SIG-M5 (cell line): ENCODE results near the gene ECM2.

Source experiments
- DNase-seq: peaks from one replicate; lab custom pipeline; 2025; lab: John Stamatoyannopoulos, UW

Gene ECM2

DNA sequence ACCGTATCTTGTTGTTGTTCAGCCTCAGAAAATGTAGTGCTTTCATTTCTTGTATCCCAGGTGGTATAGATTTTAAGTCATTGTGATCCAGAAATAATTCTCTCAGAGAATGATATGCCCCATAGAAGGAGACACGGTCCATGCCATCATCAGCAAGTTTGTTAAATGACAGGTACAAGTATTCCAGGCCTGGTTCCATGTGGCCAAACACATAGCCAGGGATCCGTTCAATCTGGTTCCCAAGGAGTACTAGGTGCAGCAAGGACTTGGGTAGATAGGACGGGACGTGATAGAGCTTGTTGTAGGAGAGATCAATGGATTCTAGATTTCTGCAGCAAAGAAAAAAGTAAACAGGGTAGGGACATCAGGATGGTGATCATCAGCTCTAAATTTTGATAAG is 35.1 kb downstream of the ECM2 start:
- DNase-seq, result no peak

DNA sequence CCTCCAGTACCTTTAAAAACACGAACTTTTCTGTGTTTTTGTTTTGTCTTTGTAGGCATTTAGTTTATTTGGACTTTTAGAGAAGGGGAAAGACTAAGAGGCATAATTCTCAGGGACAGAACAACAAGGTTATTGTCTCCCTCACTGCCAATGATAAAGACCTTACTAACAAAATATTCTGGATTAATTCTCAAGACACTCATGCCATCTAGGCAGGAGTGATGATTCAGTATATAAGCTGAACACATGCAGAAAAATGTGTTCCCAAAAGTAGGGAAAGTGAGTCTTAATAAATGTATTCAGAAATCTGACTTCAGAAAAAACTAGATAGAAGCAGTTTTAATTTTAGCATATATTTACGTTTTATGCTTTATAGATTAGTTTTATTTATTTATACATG is 36.1 kb downstream of the ECM2 start:
- no peak for DNase-seq

DNA sequence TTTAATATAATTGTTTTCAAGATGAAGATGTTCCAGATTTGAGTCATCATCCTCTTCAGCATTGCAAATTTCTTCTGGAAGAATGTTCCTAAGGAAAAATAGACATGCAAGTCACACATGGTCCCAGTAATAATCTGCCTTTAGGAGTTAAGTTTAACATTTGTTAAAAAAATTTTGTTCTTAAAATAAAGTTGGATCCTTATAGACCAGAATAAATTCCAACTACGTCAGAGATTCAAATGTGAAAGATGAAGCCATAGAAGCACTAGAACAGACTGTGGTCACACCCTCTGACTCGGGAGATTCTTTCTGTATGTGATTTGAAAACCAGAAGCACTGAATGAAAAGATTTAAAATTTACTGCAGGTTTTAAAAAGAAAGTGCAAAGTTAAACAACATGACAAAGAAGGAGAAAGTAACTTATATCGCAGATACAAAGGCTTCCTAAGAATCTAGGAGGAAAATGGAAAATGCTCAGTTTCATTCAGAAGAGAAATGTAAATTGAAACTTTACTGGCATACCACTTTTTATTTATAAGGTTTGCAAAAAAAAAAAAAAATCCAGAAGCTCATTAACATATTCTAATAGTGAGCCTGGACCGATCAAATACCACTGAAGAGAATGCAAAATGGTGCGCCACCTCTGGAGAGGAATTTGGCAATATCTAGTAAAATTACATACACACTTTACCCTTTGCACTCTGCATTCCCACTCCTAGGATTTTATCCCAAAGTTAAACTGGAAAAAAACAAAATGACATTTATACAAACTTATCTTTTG is 39.2 kb downstream of the ECM2 start:
- no peak for DNase-seq

GRCh38 chr9:92494856-92495255 is 40.9 kb downstream of the ECM2 start:
- no peak for DNase-seq

GRCh38 chr9:92493749-92494387 is 41.9 kb downstream of the ECM2 start:
- no peak for DNase-seq

- DNase-seq, result no peak
Observed at GRCh38 chr9:92492781-92493401, 42.9 kb downstream of the ECM2 start.

DNA sequence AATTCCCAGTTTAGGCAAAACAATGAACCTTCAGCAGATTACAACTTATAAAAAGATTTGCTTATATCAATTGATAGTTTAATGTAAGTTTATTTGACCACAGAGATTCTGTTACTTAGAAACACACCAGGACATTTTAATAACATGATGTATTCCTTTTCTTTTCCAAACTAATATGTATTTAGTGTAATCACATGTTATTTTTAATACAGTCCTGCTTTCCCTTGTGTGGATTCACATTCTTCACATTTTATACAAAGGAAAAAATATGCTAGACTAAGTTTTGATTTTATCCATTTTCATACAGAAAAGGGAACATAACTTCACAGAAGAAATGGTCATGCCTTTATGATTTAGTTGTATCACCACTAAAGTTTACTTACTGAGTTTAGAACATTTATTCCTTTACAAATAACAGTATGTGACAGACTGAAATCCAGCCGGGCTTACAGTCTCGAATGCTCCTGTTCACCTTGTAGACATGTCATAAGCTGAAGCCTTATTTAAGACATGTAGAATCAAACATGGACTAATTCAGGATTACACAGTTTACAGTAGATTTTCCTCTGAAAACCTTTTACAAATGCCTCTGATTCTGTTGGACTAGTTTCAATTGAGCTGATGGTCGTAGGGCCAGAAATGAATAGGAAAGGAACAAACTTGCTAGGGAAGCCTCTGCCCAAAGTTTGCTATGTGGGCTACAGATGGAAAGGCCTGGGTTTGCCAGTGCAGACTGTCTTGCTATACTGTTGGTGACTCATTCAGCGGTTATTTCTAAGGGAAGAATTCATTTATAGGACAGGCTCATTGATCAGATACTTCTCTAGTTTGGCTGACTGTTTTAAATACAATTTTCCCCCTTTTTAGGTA is 46.9 kb downstream of the ECM2 start:
- DNase-seq, result no peak

DNA sequence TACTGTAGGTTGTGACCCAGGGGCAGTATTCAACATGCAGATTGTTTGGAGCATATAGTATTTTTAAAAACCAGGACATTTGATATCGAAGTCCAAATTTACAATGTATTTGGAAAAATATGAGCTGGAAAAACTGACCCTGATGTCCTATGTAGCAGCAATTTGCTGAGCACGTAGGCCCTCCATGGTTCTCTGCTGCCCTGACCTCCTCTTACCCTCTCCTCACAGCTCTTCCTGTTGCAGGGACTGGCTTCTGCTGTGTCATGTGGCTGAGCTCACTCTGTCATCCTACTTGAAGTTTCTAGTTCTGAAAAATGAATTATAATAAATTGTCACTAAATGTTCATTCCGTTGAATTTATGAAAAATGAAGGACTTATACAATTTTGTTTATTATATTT is 49.4 kb downstream of the ECM2 start:
- DNase-seq, result no peak

DNA sequence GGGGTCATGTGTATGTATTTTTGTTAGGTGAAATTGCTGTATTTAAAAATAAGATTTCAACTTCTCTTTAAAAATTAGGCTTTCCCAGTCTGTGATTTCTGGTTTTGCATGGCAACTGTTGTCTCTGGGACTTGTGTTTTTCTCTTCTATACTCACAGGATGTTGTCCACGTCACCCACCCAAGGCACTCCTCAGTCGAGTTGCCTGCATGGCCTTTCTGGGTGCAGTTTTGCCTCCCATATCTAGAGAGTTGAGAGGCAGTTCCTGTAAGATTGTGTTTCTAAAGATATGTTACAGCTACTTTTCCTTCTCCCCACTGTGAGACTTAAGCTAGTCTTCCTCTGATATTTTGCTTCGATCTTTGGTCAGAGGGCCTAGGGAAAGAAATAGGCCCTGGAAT is 51.2 kb downstream of the ECM2 start:
- no peak for DNase-seq

GRCh38 chr9:92483627-92484545 is 51.9 kb downstream of the ECM2 start:
- DNase-seq, result no peak

DNA sequence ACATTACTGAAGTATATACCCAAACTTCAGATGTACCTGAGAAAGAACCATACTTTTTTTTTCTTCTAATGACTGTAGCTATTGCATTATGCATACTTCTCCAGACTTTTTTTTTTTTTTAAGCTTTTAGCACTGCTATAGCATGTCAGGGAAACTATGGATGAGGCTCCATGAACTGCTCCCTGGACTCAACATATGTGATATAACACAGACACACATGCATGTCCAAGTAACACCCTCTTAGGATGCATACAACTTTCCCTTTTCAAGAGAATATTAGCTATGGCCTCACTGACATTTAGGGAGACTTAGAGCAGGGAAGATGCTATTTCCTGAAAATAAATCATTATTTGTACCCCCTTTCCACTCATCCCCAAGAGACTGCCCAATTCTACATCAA is 53.0 kb downstream of the ECM2 start:
- no peak for DNase-seq

GRCh38 chr9:92482329-92482728 is 53.5 kb downstream of the ECM2 start, which contains the start of gene ASPN:
Gene ASPN (minus strand): TSS chr9:92482506.
- no peak for DNase-seq

DNA sequence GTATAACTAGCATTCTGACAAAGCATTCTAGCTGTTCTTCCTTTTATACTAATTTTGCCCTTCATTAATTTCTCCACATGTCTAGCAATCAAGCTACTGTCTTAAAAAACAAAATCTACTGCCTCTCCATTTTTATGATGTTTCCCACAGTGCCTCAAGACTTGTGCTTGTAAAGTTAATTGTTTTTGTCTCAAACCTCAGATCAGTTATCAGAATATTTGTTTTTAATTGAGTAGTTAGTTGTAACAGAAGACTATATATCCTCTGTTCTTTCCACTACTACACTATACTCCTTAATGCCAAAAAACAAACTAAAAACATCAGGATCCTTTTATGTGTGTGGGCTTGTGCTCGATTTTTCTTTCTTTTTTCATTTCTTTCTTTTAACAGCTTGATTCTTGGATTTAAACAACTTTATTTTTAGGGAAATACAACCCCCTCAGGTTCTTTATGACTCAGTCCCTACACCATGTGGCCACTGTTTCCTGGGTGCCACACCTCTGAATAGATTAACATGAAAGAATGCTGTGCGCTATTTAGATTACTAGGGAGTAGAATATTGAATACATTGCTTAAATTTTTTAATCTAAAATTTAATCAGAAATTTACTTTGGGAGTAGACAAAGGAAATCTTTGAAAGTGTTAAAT is 54.7 kb downstream of the ECM2 start:
- no peak for DNase-seq

DNA sequence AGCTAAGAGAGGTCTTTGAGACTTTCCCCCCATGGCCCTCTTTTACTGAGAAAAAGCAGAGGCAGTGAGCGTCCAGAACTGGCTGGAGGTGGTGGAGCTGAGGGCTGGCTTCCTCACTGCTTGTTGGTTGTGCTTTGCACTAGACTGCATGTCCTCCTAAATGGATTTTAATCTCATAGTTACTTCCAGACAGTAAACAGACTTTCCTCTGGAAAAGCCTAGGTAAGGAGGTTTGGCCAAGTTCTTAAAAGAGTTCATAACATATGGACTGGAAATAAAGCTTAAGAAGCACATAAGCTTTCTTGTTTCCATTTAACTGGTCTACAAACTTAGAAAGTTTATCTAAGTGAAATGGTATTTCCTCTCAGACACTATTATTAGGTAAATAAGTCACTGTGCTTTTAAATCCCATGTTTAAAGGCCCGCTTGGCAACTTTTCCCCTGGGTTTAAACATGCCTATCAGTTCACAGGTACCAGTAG is 55.5 kb downstream of the ECM2 start:
- no peak for DNase-seq

GRCh38 chr9:92479346-92479745 is 56.4 kb downstream of the ECM2 start:
- no peak for DNase-seq

DNA sequence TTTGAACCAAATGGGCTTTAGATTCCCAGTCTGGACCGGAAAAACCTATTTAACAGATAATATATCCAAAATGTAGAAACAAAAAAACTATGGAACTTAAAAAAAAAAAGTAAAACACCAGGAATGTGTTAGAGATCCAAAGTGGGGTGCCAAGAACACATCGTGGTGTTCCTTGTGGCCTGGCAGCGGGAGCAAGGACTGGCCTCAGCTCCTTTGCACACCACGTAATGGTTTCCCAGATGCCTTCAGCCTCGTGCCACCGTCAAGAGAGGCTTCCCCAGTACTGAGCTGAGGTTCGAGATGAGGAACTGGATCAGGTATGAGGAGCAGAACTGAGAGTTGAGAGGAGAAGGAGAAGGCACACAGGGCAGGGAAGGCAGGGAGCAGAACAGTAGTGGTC is 57.0 kb downstream of the ECM2 start:
- no peak for DNase-seq

DNA sequence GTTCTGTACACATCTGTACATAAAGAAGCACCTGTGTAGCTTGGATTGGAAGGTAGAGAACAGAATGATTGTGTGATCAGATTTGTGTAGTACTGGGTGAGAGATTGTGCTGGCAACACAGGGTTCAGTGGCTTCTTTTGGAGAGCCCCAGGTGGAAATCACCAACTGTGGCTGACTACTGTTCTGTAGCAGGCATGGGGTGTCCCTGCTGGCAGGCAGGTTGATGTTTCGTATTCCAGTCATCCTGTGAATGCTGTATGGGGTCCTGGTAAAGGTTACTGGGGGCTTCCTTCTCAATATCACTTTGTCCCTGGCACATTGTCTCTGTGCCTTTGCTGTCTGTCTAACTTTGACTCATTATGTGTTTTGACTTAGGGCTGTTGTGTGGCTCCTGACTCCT is 58.8 kb downstream of the ECM2 start:
- no peak for DNase-seq

- no peak for DNase-seq
Observed at GRCh38 chr9:92474587-92474986, 61.2 kb downstream of the ECM2 start.

DNA sequence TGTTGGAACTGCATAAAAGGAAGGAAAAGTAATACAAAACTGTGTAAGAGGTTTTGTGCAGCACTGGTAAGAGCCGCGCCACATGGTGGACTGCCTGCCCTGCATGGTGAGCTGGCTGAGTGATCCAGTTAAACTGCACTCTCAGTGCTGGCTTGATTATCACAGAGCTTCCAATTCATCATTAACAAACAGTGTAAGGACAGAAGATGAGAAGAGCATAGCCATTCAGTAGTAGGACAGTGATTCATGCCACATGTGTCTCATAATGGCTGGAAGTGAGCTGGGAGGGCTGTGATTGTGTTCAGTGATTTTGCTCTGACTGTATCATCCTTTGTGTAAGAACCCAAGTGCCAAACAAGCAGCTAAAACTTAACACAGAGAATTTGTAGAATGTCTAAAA is 67.6 kb downstream of the ECM2 start:
- no peak for DNase-seq

- no peak for DNase-seq
Observed at GRCh38 chr9:92467511-92467910, 68.3 kb downstream of the ECM2 start.

DNA sequence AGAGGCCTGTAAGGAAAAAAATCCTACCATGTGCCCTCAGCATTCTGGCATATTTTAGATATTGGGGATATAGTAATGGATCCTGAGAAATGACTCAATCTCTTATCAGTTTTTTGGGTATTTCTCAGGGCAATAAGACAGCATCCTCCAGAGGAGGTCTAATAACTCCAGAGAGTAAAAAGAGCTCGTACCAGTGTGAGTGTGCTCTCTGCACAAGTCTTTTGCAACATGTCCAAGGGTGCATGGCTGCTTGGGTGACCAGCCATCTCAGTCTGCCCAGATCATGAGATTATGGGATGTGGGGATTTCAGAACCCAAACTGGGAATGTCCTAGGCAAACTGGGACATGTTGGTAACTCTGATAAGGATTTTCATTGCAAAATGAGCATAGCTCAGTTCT is 68.7 kb downstream of the ECM2 start:
- no peak for DNase-seq
